Erythroblast (primary cell): ENCODE data around the gene CCDC68.

Experiments
- GATA1 ChIP-seq: IDR thresholded peaks from 2 replicates; pipeline ENCODE4 v1.6.1; 2011; ENCODE audit warnings: low read depth, mild to moderate bottlenecking, control low read depth, low read length, moderate library complexity
- POLR2A ChIP-seq: IDR thresholded peaks from 2 replicates; pipeline ENCODE4 v1.6.1; 2011; ENCODE audit warnings: mild to moderate bottlenecking, low read length

- TF ChIP-seq POLR2A, result no peak
- no peak for TF ChIP-seq GATA1
Measured at GRCh38 chr18:54852780-54853675, 106.2 kb downstream of the CCDC68 start.
